GM13977 (cell line): ENCODE measurements around the gene PPP3R1.

ENCODE experiments used
- DNase-seq: peaks from one replicate; pipeline ENCODE4 v3.0.0; 2012; ENCODE audit warnings: low spot score
- CTCF ChIP-seq: IDR thresholded peaks from 2 replicates; pipeline ENCODE4 v1.5.1; 2012; ENCODE audit warnings: mild to moderate bottlenecking, control low read depth; ENCODE audit not compliant: insufficient read depth; ENCODE audit errors: extremely low read depth, missing control alignments
- in situ Hi-C: fragments of 300-500 bp; cut with MboI; formaldehyde crosslinking; loops from one replicate; pipeline ENCODE4 v1.12.0; 2022; ENCODE audit warnings: low sequenced_read_pairs, low pct_unique_long_range_greater_than_20kb, mixed read lengths, inconsistent platforms; ENCODE audit not compliant: unreplicated experiment

The PPP3R1 gene

GRCh38 chr2:68292108-68292710, 39.9 kb upstream of the PPP3R1 start:
- TF ChIP-seq CTCF, result peak; percentile 79
- DNase-seq, result peak; percentile 30
- in situ Hi-C loops, result loop anchor here (10.0 kb wide), 1 partner anchor 153 kb away; no protein-coding TSS in a partner anchor

GRCh38 chr2:68291314-68291713, 39.0 kb upstream of the PPP3R1 start:
- DNase-seq, result no peak
- no peak for TF ChIP-seq CTCF
- in situ Hi-C loops, result loop anchor here (10.0 kb wide), 1 partner anchor 153 kb away; no protein-coding TSS in a partner anchor

- TF ChIP-seq CTCF, result no peak
- in situ Hi-C loops, result loop anchor here (10.0 kb wide), 1 partner anchor 154 kb away; no protein-coding TSS in a partner anchor
- DNase-seq, result no peak
Measured at GRCh38 chr2:68290901-68291300, 38.6 kb upstream of the PPP3R1 start.

GRCh38 chr2:68287580-68288441, 35.5 kb upstream of the PPP3R1 start:
- TF ChIP-seq CTCF, result no peak
- DNase-seq, result no peak
- in situ Hi-C loops, result loop anchor here (10.0 kb wide), 1 partner anchor 163 kb away; no protein-coding TSS in a partner anchor

- no peak for TF ChIP-seq CTCF
- no peak for DNase-seq
- in situ Hi-C loops, result loop anchor here (10.0 kb wide), 1 partner anchor 160 kb away; no protein-coding TSS in a partner anchor
Measured at GRCh38 chr2:68284896-68285295, 32.6 kb upstream of the PPP3R1 start.

- in situ Hi-C loops, result loop anchor here (10.0 kb wide), 1 partner anchor 159 kb away; no protein-coding TSS in a partner anchor
- no peak for DNase-seq
- no peak for TF ChIP-seq CTCF
Measured at GRCh38 chr2:68283419-68283812, 31.1 kb upstream of the PPP3R1 start.
